ENCODE results near the gene GCN1.

The GCN1 gene

GRCh38 chr12:120138366-120138765 lies 56.1 kb downstream of the GCN1 start:
- no peak for TF ChIP-seq CTCF (IDR thresholded peaks at IDR 0.05; ENCODE audit: borderline replicate concordance, insufficient read depth, low read depth, low read length)
- H3K4me3 ChIP-seq (ENCODE audit: low read depth, low read length) = no peak overlapping the region

- no peak for TF ChIP-seq CTCF (IDR thresholded peaks at IDR 0.05; ENCODE audit: borderline replicate concordance, insufficient read depth, low read depth, low read length)
- H3K4me3 ChIP-seq (ENCODE audit: low read depth, low read length) = no peak overlapping the region
Measured at GRCh38 chr12:120137833-120138232, 56.7 kb downstream of the GCN1 start.

GRCh38 chr12:120136093-120136770 lies 58.3 kb downstream of the GCN1 start:
- no peak for TF ChIP-seq CTCF (IDR thresholded peaks at IDR 0.05; ENCODE audit: borderline replicate concordance, insufficient read depth, low read depth, low read length)
- no peak overlapping the region for H3K4me3 ChIP-seq (ENCODE audit: low read depth, low read length)

- no peak for TF ChIP-seq CTCF (IDR thresholded peaks at IDR 0.05; ENCODE audit: borderline replicate concordance, insufficient read depth, low read depth, low read length)
Measured at GRCh38 chr12:120134307-120134980, 60.1 kb downstream of the GCN1 start.

GRCh38 chr12:120132863-120133385 lies 61.6 kb downstream of the GCN1 start:
- no peak for TF ChIP-seq CTCF (IDR thresholded peaks at IDR 0.05; ENCODE audit: borderline replicate concordance, insufficient read depth, low read depth, low read length)
- H3K4me3 ChIP-seq (ENCODE audit: low read depth, low read length) = no peak overlapping the region

More at GRCh38 chr12:120134307-120134980, 60.1 kb downstream of the GCN1 start:
- no peak overlapping the region for H3K4me3 ChIP-seq (ENCODE audit: low read depth, low read length)

GRCh38 chr12:120132054-120132836 lies 62.3 kb downstream of the GCN1 start:
- no peak overlapping the region for H3K4me3 ChIP-seq (ENCODE audit: low read depth, low read length)
- TF ChIP-seq CTCF (IDR thresholded peaks at IDR 0.05; ENCODE audit: borderline replicate concordance, insufficient read depth, low read depth, low read length) = no peak
